ENCODE results near the gene CCDC190.

The CCDC190 gene

GRCh38 chr1:162861101-162861500 is at the start of gene CCDC190:
CCDC190 (minus strand) TSS chr1:162861175; CDS start chr1:162859646, 1,529 bp downstream.
- DNase-seq (ENCODE audit: low read depth), result no peak
- H3K4me3 ChIP-seq (ENCODE audit: low read depth, low read length), result no peak within 1 kb of the TSS
- TF ChIP-seq POLR2A (IDR thresholded peaks at IDR 0.05; ENCODE audit: extremely low read depth, insufficient read length), result no peak

- no peak for DNase-seq (ENCODE audit: low read depth)
- TF ChIP-seq MAX (IDR thresholded peaks at IDR 0.05; ENCODE audit: low read depth, low read length), result no peak
- TF ChIP-seq MYC (IDR thresholded peaks at IDR 0.05; ENCODE audit: low read depth, low read length), result no peak
- TF ChIP-seq CTCF (IDR thresholded peaks at IDR 0.05; ENCODE audit: low read depth, low read length), result no peak
- no peak for TF ChIP-seq POLR2A (IDR thresholded peaks at IDR 0.05; ENCODE audit: extremely low read depth, insufficient read length)
- H3K4me3 ChIP-seq (ENCODE audit: low read depth, low read length), result no peak overlapping the region
These were observed 49.2 kb upstream of the CCDC190 start for GRCh38 chr1:162910161-162910560.

- H3K4me3 ChIP-seq (ENCODE audit: low read depth, low read length), result no peak overlapping the region
- no peak for TF ChIP-seq POLR2A (IDR thresholded peaks at IDR 0.05; ENCODE audit: extremely low read depth, insufficient read length)
- no peak for TF ChIP-seq MAX (IDR thresholded peaks at IDR 0.05; ENCODE audit: low read depth, low read length)
- no peak for TF ChIP-seq MYC (IDR thresholded peaks at IDR 0.05; ENCODE audit: low read depth, low read length)
- TF ChIP-seq CTCF (IDR thresholded peaks at IDR 0.05; ENCODE audit: low read depth, low read length), result no peak
- no peak for DNase-seq (ENCODE audit: low read depth)
These were observed 47.8 kb upstream of the CCDC190 start for GRCh38 chr1:162908780-162909179.

GRCh38 chr1:162908236-162908635 is 47.3 kb upstream of the CCDC190 start:
- no peak for TF ChIP-seq MYC (IDR thresholded peaks at IDR 0.05; ENCODE audit: low read depth, low read length)
- no peak for TF ChIP-seq CTCF (IDR thresholded peaks at IDR 0.05; ENCODE audit: low read depth, low read length)
- no peak for TF ChIP-seq MAX (IDR thresholded peaks at IDR 0.05; ENCODE audit: low read depth, low read length)
- no peak for TF ChIP-seq POLR2A (IDR thresholded peaks at IDR 0.05; ENCODE audit: extremely low read depth, insufficient read length)
- no peak for DNase-seq (ENCODE audit: low read depth)
- no peak overlapping the region for H3K4me3 ChIP-seq (ENCODE audit: low read depth, low read length)

- TF ChIP-seq CTCF (IDR thresholded peaks at IDR 0.05; ENCODE audit: low read depth, low read length) (no peak), MYC (IDR thresholded peaks at IDR 0.05; ENCODE audit: low read depth, low read length) (no peak), POLR2A (IDR thresholded peaks at IDR 0.05; ENCODE audit: extremely low read depth, insufficient read length) (no peak), MAX (IDR thresholded peaks at IDR 0.05; ENCODE audit: low read depth, low read length) (no peak)
- DNase-seq (ENCODE audit: low read depth), result no peak
- H3K4me3 ChIP-seq (ENCODE audit: low read depth, low read length), result no peak overlapping the region
These were observed 45.5 kb upstream of the CCDC190 start for GRCh38 chr1:162906485-162906884.

GRCh38 chr1:162905174-162906158 is 44.5 kb upstream of the CCDC190 start:
- no peak overlapping the region for H3K4me3 ChIP-seq (ENCODE audit: low read depth, low read length)
- TF ChIP-seq MAX (IDR thresholded peaks at IDR 0.05; ENCODE audit: low read depth, low read length), result no peak
- no peak for TF ChIP-seq POLR2A (IDR thresholded peaks at IDR 0.05; ENCODE audit: extremely low read depth, insufficient read length)
- no peak for TF ChIP-seq CTCF (IDR thresholded peaks at IDR 0.05; ENCODE audit: low read depth, low read length)
- no peak for TF ChIP-seq MYC (IDR thresholded peaks at IDR 0.05; ENCODE audit: low read depth, low read length)
- no peak for DNase-seq (ENCODE audit: low read depth)

All from NB4 (cell line).